Keratinocyte (primary cell): ENCODE results near the gene C10orf53. TPM values are rescaled to one million over a fixed set of nuclear protein-coding genes. Genes with fewer than 3 reads are reported as not detected.
A peak's percentile ranks its signal among the peaks of the same experiment; 100 is the strongest.

Source experiments
- DNase-seq: peaks from one replicate; pipeline ENCODE4 v3.0.0-alpha.2; 2011; ENCODE audit warnings: low read depth, missing footprints, low spot score
- FAIRE-seq: peaks from 2 replicates; lab custom pipeline; 2011; peaks lifted over from hg19 to GRCh38; lab: Jason Lieb, UNC
- H2AFZ ChIP-seq: 2 replicates; pipeline ENCODE4 v1.6.0; 2012; ENCODE audit warnings: low read length, control low read depth, inconsistent platforms; ENCODE audit not compliant: control insufficient read depth
- H3K27ac ChIP-seq: 2 replicates; pipeline ENCODE4 v1.5.1; 2011; ENCODE audit warnings: low read length; ENCODE audit not compliant: control insufficient read depth, insufficient read depth
- H3K27me3 ChIP-seq: 3 replicates; pipeline ENCODE4 v1.6.0; 2011; ENCODE audit warnings: low read length; ENCODE audit not compliant: control insufficient read depth, insufficient read depth; ENCODE audit errors: extremely low read depth
- H3K36me3 ChIP-seq, 2 experiments: 2 replicates in 1 of 2; 3 replicates in 1 of 2; pipeline ENCODE4 v1.5.1; 2011; ENCODE audit warnings: low read length in 2 of 2, mild to moderate bottlenecking in 1 of 2; ENCODE audit not compliant: control insufficient read depth in 2 of 2, insufficient read depth in 2 of 2; ENCODE audit errors: extremely low read depth in 1 of 2
- H3K4me1 ChIP-seq: 3 replicates; pipeline ENCODE4 v1.5.1; 2011; ENCODE audit warnings: low read length; ENCODE audit not compliant: control insufficient read depth, insufficient read depth; ENCODE audit errors: extremely low read depth
- H3K4me2 ChIP-seq: 3 replicates; pipeline ENCODE4 v1.6.0; 2011; ENCODE audit warnings: low read depth, low read length; ENCODE audit not compliant: control insufficient read depth, insufficient read depth; ENCODE audit errors: extremely low read depth
- H3K4me3 ChIP-seq, 3 experiments: fragments of 200-600 bp in 1 of 3; sonication (generic) in 1 of 3; 2 replicates in 2 of 3; 3 replicates in 1 of 3; pipeline ENCODE4 v1.5.1; 2011 to 2016; ENCODE audit warnings: low read length in 3 of 3, mild to moderate bottlenecking in 3 of 3, control low read depth in 2 of 3, inconsistent platforms in 1 of 3, low read depth in 1 of 3, mixed read lengths in 1 of 3, mixed run types in 1 of 3, moderate library complexity in 1 of 3; ENCODE audit not compliant: control insufficient read depth in 2 of 3, insufficient read depth in 2 of 3; ENCODE audit errors: extremely low read depth in 1 of 3
- H3K79me2 ChIP-seq: 2 replicates; pipeline ENCODE4 v1.6.0; 2012; ENCODE audit warnings: low read length; ENCODE audit not compliant: control insufficient read depth, insufficient read depth
- H3K9ac ChIP-seq: 3 replicates; pipeline ENCODE4 v1.6.0; 2011; ENCODE audit warnings: low read length; ENCODE audit not compliant: control insufficient read depth, insufficient read depth; ENCODE audit errors: extremely low read depth
- H3K9me1 ChIP-seq: 3 replicates; pipeline ENCODE4 v1.6.0; 2011; ENCODE audit warnings: low read length; ENCODE audit not compliant: control insufficient read depth, insufficient read depth; ENCODE audit errors: extremely low read depth
- H3K9me3 ChIP-seq: 2 replicates; pipeline ENCODE4 v1.5.1; 2012; ENCODE audit warnings: low read depth, low read length; ENCODE audit not compliant: control insufficient read depth
- H4K20me1 ChIP-seq: 3 replicates; pipeline ENCODE4 v1.6.0; 2011; ENCODE audit warnings: low read length; ENCODE audit not compliant: control insufficient read depth, insufficient read depth; ENCODE audit errors: extremely low read depth
- EZH2 ChIP-seq: IDR thresholded peaks from one replicate; pipeline ENCODE4 v1.6.1; 2012; ENCODE audit warnings: inconsistent platforms, mild to moderate bottlenecking, low read length, moderate library complexity
- dilution Hi-C: fragments of 300-500 bp; cut with MboI; formaldehyde crosslinking; loops from one replicate; pipeline ENCODE4 v1.7.0; 2020; ENCODE audit warnings: low sequenced_read_pairs; ENCODE audit not compliant: extremely low pct_ligation_motif_present
- polyA plus RNA-seq, 5 experiments: library from polyadenylated mRNA; depleted of rRNA in 3 of 5; stranded (reverse) in 3 of 5; stranded (forward) in 1 of 5; unstranded in 1 of 5; fragments of >200 nt; gene quantifications; 1 replicate in 1 of 5; 2 replicates in 3 of 5; 3 replicates in 1 of 5; pipeline versions ENCODE4 v1.2.1 to v1.2.3, GENCODE V29; 2011 to 2012; ENCODE audit warnings: missing spikeins in 2 of 5, low read depth in 1 of 5, low replicate concordance in 1 of 5
- TF ChIP-seq, protein P1 (sequence below), 3 experiments: IDR thresholded peaks in 1 of 3; conservative IDR thresholded peaks in 1 of 3; optimal IDR thresholded peaks in 1 of 3; 2 replicates in 2 of 3; 3 replicates in 1 of 3; pipeline versions ENCODE3 to v1.5.1; 2011; ENCODE audit warnings: low read length in 3 of 3, mild to moderate bottlenecking in 3 of 3, moderate library complexity in 2 of 3, control low read depth in 1 of 3, inconsistent platforms in 1 of 3; ENCODE audit not compliant: insufficient read depth in 2 of 3; ENCODE audit errors: extremely low read depth in 1 of 3

C10orf53 gene
- polyA plus RNA-seq, 1 donor (not counting 4 experiments of a cell fraction or from before 2014, with no cell fraction given) = not detected

DNA sequence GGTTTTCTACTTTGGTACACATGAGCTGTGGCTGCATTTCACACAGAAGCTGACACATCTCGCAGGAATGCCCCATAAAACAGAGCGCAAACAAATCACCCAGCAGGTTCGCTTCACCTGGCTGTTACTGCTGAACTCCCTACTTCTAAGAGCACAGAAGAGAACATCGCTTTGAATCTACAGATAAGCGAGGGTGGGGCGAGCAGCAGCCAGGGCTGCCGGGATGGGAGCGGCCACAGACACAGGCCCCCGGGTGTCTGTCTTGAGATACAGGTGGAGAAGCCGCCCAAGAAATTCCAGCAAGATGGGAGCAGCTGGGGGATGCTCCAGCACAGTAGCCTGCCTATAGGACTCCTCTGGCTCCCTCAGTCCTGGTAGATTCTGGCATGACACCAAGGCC lies 55.2 kb downstream of the C10orf53 start:
- H2AFZ ChIP-seq = no peak overlapping the region
- H3K79me2 ChIP-seq = no peaks in the 10 kb centered on the region
- DNase-seq (peak; percentile 4), FAIRE-seq (peak; percentile 71)
- no peak for TF ChIP-seq EZH2
- TF ChIP-seq, protein P1, sequence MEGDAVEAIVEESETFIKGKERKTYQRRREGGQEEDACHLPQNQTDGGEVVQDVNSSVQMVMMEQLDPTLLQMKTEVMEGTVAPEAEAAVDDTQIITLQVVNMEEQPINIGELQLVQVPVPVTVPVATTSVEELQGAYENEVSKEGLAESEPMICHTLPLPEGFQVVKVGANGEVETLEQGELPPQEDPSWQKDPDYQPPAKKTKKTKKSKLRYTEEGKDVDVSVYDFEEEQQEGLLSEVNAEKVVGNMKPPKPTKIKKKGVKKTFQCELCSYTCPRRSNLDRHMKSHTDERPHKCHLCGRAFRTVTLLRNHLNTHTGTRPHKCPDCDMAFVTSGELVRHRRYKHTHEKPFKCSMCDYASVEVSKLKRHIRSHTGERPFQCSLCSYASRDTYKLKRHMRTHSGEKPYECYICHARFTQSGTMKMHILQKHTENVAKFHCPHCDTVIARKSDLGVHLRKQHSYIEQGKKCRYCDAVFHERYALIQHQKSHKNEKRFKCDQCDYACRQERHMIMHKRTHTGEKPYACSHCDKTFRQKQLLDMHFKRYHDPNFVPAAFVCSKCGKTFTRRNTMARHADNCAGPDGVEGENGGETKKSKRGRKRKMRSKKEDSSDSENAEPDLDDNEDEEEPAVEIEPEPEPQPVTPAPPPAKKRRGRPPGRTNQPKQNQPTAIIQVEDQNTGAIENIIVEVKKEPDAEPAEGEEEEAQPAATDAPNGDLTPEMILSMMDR (optimal IDR thresholded peaks at IDR 0.05 in 1 of 3, IDR thresholded peaks at IDR 0.05 in 1 of 3, conservative IDR thresholded peaks at IDR 0.05 in 1 of 3; ENCODE audit: extremely low read depth in 1 of 3, insufficient read depth in 2 of 3, low read length in 3 of 3) = no peak
- peaks cover 4% of the 10 kb centered on the region for H3K4me1 ChIP-seq
- H3K9me1 ChIP-seq = no peaks in the 10 kb centered on the region
- H3K4me2 ChIP-seq = no peak overlapping the region
- no peaks in the 10 kb centered on the region for H4K20me1 ChIP-seq
- H3K36me3 ChIP-seq = no peaks in the 10 kb centered on the region
- no peak overlapping the region for H3K4me3 ChIP-seq
- H3K9me3 ChIP-seq = no peaks in the 10 kb centered on the region
- no peak overlapping the region for H3K27ac ChIP-seq
- H3K27me3 ChIP-seq = no peaks in the 10 kb centered on the region
- no peak overlapping the region for H3K9ac ChIP-seq
- dilution Hi-C loops = no loop called here

DNA sequence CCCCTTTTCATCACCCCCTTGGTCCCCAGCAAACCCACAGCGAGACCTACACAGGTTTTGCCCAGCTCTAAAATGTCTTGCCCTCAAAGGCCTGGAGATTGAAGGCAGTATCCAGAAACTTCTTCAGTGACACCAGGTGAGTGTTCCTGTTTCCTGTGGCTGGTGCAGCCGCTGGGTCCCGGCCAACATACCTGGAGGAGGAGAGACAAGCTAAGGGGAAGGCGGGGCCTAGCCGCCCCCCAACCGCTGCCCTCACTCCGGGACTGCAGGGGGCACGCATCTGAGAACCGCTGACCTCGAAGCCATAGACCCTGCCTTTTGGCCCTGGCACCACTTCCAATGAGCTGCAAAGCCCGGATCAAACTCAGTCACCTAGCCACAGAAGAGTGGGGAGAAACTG lies 55.7 kb downstream of the C10orf53 start:
- H3K27ac ChIP-seq = no peak overlapping the region
- H2AFZ ChIP-seq = no peak overlapping the region
- no peaks in the 10 kb centered on the region for H4K20me1 ChIP-seq
- H3K4me3 ChIP-seq = no peak overlapping the region
- no peak overlapping the region for H3K4me2 ChIP-seq
- TF ChIP-seq, protein P1 (optimal IDR thresholded peaks at IDR 0.05 in 1 of 3, IDR thresholded peaks at IDR 0.05 in 1 of 3, conservative IDR thresholded peaks at IDR 0.05 in 1 of 3; ENCODE audit: extremely low read depth in 1 of 3, insufficient read depth in 2 of 3, low read length in 3 of 3) = no peak
- no peak for TF ChIP-seq EZH2
- no peaks in the 10 kb centered on the region for H3K36me3 ChIP-seq
- no peaks in the 10 kb centered on the region for H3K79me2 ChIP-seq
- no peaks in the 10 kb centered on the region for H3K9me3 ChIP-seq
- no peak for FAIRE-seq
- no peak for DNase-seq
- peaks cover 4% of the 10 kb centered on the region for H3K4me1 ChIP-seq
- H3K27me3 ChIP-seq = no peaks in the 10 kb centered on the region
- dilution Hi-C loops = no loop called here
- H3K9ac ChIP-seq = no peak overlapping the region
- no peaks in the 10 kb centered on the region for H3K9me1 ChIP-seq
